ENCODE results near the gene PCYT1A. TPM values are rescaled to one million over a fixed set of nuclear protein-coding genes. Genes with fewer than 3 reads are reported as not detected.

PCYT1A gene
- total and polyA plus RNA-seq, 2 donors (not counting 3 experiments of a cell fraction or from before 2014, with no cell fraction given) = 50.3 to 65.5 TPM

DNA sequence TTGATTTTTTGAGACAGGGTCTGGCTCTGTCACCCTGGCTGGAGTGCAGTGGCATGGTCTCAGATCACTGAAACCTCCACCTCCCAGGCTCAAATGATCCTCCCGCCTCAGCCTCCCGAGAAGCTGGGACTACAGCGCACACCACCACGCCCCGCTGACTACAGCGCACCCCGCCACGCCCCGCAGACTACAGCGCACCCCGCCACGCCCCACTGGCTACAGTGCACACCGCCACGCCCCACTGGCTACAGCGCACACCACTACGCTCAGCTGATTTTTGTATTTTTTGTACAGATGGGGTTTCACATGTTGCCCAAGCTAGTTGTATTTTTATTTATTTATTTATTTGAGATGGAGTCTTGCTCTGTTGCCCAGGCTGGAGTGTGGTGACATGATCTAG is 35.6 kb downstream of the PCYT1A start:
- no peaks in the 10 kb centered on the region for H3K9me1 ChIP-seq (replicated peaks; ENCODE audit: control insufficient read depth, extremely low read depth, insufficient read depth, low read length)
- no peak overlapping the region for H3K4me2 ChIP-seq (ENCODE audit: insufficient read depth, low read length)
- ChIA-PET POLR2A (no interaction called here), CTCF (interaction anchor here (1.1 to 3.1 kb wide), 3 partner anchors 17 to 271 kb away, joined by 4 to 75 read pairs (median 31); no protein-coding TSS in a partner anchor)
- H2AFZ ChIP-seq (ENCODE audit: low read depth, low read length) = no peak overlapping the region
- H4K20me1 ChIP-seq (replicated peaks; ENCODE audit: control insufficient read depth, extremely low read depth, insufficient read depth, low read length) = no peaks in the 10 kb centered on the region
- FAIRE-seq = no peak
- H3K27me3 ChIP-seq (ENCODE audit: control insufficient read depth in 2 of 2, insufficient read depth in 2 of 2, low read length in 2 of 2) = no peaks in the 10 kb centered on the region
- H3K27ac ChIP-seq (ENCODE audit: insufficient read depth, low read depth, low read length) = no peak overlapping the region
- no peak overlapping the region for H3K4me3 ChIP-seq (replicated peaks in 1 of 3; ENCODE audit: insufficient read depth in 1 of 3, low read depth in 1 of 3, low read length in 3 of 3)
- H3K79me2 ChIP-seq (ENCODE audit: control insufficient read depth, insufficient read depth, low read length) = peaks cover 5% of the 10 kb centered on the region
- dilution Hi-C loops (cut with MboI; ENCODE audit: extremely low pct_ligation_motif_present, low sequenced_read_pairs) (no loop called here), intact Hi-C loops (cut with micrococcal nuclease) (loop anchor here (5.0 kb wide), 1 partner anchor 250 kb away; the partner anchor contains the start of gene RNF168)
- no peak overlapping the region for H3K9ac ChIP-seq (replicated peaks; ENCODE audit: extremely low read depth, insufficient read depth, low read length)
- H3K4me1 ChIP-seq (ENCODE audit: control insufficient read depth, extremely low read depth, insufficient read depth, low read length) = no peaks in the 10 kb centered on the region
- no peaks in the 10 kb centered on the region for H3K9me3 ChIP-seq (replicated peaks; ENCODE audit: control insufficient read depth, insufficient read depth, low read length)
- peaks cover 2 to 8% of the 10 kb centered on the region in 2 experiments for H3K36me3 ChIP-seq (ENCODE audit: control insufficient read depth in 2 of 2, extremely low read depth in 1 of 2, insufficient read depth in 2 of 2, low read length in 2 of 2)
- DNase-seq (ENCODE audit: low read depth, low spot score) = no peak
- TF ChIP-seq FOS (IDR thresholded peaks at IDR 0.05; ENCODE audit: borderline replicate concordance, insufficient read depth, low read length) (no peak), POLR2AphosphoS5 (IDR thresholded peaks at IDR 0.05; ENCODE audit: insufficient read depth, low read depth, low read length) (no peak), GATA2 (IDR thresholded peaks at IDR 0.05; ENCODE audit: insufficient read depth, insufficient read length, low read depth, low read length) (no peak), MAX (IDR thresholded peaks at IDR 0.05; ENCODE audit: insufficient read depth, insufficient read length) (no peak), EZH2 (IDR thresholded peaks at IDR 0.05; ENCODE audit: borderline replicate concordance, low read depth, low read length, severe bottlenecking) (no peak), JUN (IDR thresholded peaks at IDR 0.05; ENCODE audit: borderline replicate concordance, insufficient read depth, insufficient read length, low read depth) (no peak), POLR2A (IDR thresholded peaks at IDR 0.05; ENCODE audit: low read depth, low read length) (no peak), CTCF (IDR thresholded peaks at IDR 0.05; ENCODE audit: extremely low read depth in 1 of 2, insufficient read depth in 1 of 2, low read depth in 1 of 2, low read length in 2 of 2) (no peak), MYC (IDR thresholded peaks at IDR 0.05; ENCODE audit: low read depth, low read length) (no peak)
- no TSS peak for BruUV-seq (replicated peaks)
